Measurements from ENCODE around the gene FOXO1.
"Not testable (repeated sequence)": the region's sequence is repeated elsewhere in the genome, so short reads cannot be mapped to it uniquely, and the experiment has no call there.

Gene FOXO1

DNA sequence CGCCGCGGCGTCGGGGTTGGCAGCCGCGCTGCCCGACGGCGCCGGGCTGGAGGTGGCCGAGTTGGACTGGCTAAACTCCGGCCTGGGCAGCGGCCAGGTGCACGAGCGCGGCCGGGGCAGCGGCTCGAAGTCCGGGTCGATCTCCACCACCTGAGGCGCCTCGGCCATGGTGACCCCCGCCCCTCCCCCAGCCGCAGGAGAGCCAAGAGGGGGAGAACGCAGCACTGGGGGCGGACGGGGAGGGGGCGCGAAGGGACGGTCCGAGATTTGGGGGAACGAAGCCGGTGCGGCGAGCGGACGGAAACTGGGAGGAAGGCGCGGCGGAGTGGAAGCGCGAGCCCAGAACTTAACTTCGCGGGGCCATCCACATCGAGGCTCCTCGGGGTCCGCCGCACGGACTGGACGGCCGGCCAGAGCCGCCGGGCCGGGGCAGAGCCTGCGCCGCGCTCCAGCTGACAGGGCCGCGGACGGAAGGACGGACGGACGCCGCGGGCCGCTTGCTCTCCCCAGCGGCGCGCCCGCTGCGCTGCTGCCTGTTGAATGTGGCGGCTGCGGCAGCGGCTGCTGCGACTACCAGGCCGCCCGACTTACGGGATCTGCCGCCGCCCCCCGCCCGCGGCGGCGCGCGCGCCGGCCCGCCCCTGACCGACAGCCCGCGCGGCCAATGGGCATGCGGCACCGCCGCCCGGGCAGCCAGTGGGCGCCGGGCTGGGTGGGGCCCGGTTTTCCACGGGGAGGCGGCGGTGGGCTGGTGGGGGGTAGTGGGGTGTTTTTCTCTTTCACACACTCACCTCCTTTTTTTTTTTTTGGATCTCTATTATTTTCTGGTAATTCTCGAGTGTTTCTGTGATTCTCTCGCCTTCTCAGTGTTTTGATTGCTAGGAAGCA lies at the start of gene FOXO1:
Gene FOXO1 (minus strand): TSS at position 597 of the 888 bp plus-strand sequence. CDS start 429 bp downstream, at position 168.
- H4K20me1 ChIP-seq = peaks cover 0 to 50% (median 10%) of the 10 kb centered on the region in 11 experiments; a peak in 12 of 22 replicates
- H3K27me3 ChIP-seq = no peaks in the 10 kb centered on the region
- H3K4me1 ChIP-seq = peaks cover 32 to 56% (median 47%) of the 10 kb centered on the region in 10 experiments
- H3K4me2 ChIP-seq = peak within 1 kb of the TSS; percentile 84 to 98 (median 92)
- H3K27ac ChIP-seq = peak within 1 kb of the TSS; percentile 85 to 95 (median 93)
- no peak for TF ChIP-seq Cebpa-rat (IDR thresholded peaks at IDR 0.05)
- no peaks in the 10 kb centered on the region for H3K9me3 ChIP-seq (replicated peaks in 1 of 11)
- H3K4me3 ChIP-seq = peak within 1 kb of the TSS; percentile 77 to 98 (median 94)
- peaks cover 0 to 2% (median 0%) of the 10 kb centered on the region in 11 experiments; a peak in 2 of 22 replicates for H3K36me3 ChIP-seq
- peak within 1 kb of the TSS; percentile 86 to 98 (median 96) for H3K9ac ChIP-seq

- not testable (repeated sequence) for H4K20me1 ChIP-seq, H3K27me3 ChIP-seq, H3K4me3 ChIP-seq, H3K27ac ChIP-seq, H3K4me1 ChIP-seq, H3K4me2 ChIP-seq, H3K9ac ChIP-seq
- Histone ChIP-seq H3K9me3 (replicated peaks in 1 of 11) (peaks cover 17 to 39% (median 23%) of the 10 kb centered on the region in 11 experiments), H3K36me3 (peaks cover 31 to 70% (median 45%) of the 10 kb centered on the region in 11 experiments)
Measured at GRCh38 chr13:40714433-40714832, 48.0 kb upstream of the FOXO1 start.

- Histone ChIP-seq H4K20me1 (no peaks in the 10 kb centered on the region), H3K4me2 (no peak overlapping the region), H3K4me1 (no peaks in the 10 kb centered on the region), H3K4me3 (no peak overlapping the region), H3K9me3 (replicated peaks in 1 of 11) (peaks cover 0 to 35% (median 15%) of the 10 kb centered on the region in 11 experiments; a peak in 15 of 22 replicates), H3K27me3 (no peaks in the 10 kb centered on the region), H3K36me3 (no peaks in the 10 kb centered on the region), H3K27ac (no peak overlapping the region), H3K9ac (no peak overlapping the region)
- TF ChIP-seq Cebpa-rat (IDR thresholded peaks at IDR 0.05) = no peak
Measured at GRCh38 chr13:40706439-40706838, 40.0 kb upstream of the FOXO1 start.

DNA sequence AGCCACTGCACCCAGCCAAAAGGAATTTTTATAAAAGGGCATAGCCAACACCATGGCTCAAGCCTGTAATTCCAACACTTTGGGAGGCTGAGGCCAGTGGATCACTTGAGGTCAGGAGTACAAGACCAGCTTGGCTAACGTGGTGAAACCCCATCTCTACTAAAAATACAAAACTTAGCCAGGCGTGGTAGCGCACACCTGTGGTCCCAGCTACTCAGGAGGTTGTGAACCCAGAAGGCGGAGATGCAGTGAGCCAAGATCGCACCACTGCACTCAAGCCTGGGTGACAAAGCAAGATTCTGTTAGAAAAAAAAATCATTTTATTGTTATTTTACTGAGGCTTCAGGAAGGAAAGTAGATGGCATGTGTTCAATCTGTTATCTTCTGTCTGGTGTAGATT lies 31.3 kb upstream of the FOXO1 start:
- Histone ChIP-seq H4K20me1 (no peaks in the 10 kb centered on the region), H3K4me3 (no peak overlapping the region)

DNA sequence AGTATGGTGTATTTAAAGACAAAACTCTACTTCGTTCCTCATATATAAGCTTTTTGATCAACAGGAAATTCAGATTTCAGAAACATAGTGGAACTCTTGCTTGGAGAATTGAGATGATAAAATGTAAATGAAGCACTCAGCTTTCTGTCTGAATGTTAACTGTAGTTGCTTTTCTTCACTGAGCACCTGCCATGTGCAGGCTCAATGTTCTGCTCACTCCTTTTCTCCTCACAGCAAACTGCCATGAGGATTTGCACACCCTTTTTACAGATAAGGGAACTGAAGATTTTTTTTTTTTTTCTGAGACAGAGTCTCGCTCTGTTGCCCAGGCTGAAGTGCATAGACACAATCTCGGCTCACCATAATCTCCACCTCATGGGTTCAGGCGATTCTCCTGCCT lies 28.0 kb upstream of the FOXO1 start:
- no peak overlapping the region for H3K4me3 ChIP-seq
- H3K4me2 ChIP-seq = no peak overlapping the region
- peaks cover 0 to 10% (median 0%) of the 10 kb centered on the region in 11 experiments; a peak in 4 of 22 replicates for H3K9me3 ChIP-seq (replicated peaks in 1 of 11)
- 0 out of 20 replicates have a peak, but pooled peaks cover 0 to 3% (median 0%) of the 10 kb centered on the region in 10 experiments for H3K4me1 ChIP-seq
- TF ChIP-seq Cebpa-rat (IDR thresholded peaks at IDR 0.05) = no peak
- no peak overlapping the region for H3K27ac ChIP-seq
- H4K20me1 ChIP-seq = no peaks in the 10 kb centered on the region
- H3K27me3 ChIP-seq = no peaks in the 10 kb centered on the region
- H3K9ac ChIP-seq = no peak overlapping the region
- no peaks in the 10 kb centered on the region for H3K36me3 ChIP-seq

More for the DNA sequence above, 31.3 kb upstream of the FOXO1 start:
- no peak overlapping the region for H3K27ac ChIP-seq
- H3K4me1 ChIP-seq = 0 out of 20 replicates have a peak, but pooled peaks cover 0 to 3% (median 0%) of the 10 kb centered on the region in 10 experiments
- H3K36me3 ChIP-seq = no peaks in the 10 kb centered on the region
- no peak for TF ChIP-seq Cebpa-rat (IDR thresholded peaks at IDR 0.05)
- no peak overlapping the region for H3K9ac ChIP-seq
- H3K27me3 ChIP-seq = no peaks in the 10 kb centered on the region
- H3K4me2 ChIP-seq = 0 out of 22 replicates have a peak overlapping the region, but pooled peaks of 2 of the 11 experiments have one; percentile 6 to 19
- H3K9me3 ChIP-seq (replicated peaks in 1 of 11) = peaks cover 0 to 10% (median 0%) of the 10 kb centered on the region in 11 experiments; a peak in 4 of 22 replicates

GRCh38 chr13:40692946-40693345 lies 26.5 kb upstream of the FOXO1 start:
- no peak for TF ChIP-seq Cebpa-rat (IDR thresholded peaks at IDR 0.05)
- H3K36me3 ChIP-seq = no peaks in the 10 kb centered on the region
- no peak overlapping the region for H3K4me3 ChIP-seq
- no peak overlapping the region for H3K4me2 ChIP-seq
- H3K27ac ChIP-seq = no peak overlapping the region
- peaks cover 0 to 10% (median 0%) of the 10 kb centered on the region in 11 experiments; a peak in 4 of 22 replicates for H3K9me3 ChIP-seq (replicated peaks in 1 of 11)
- H4K20me1 ChIP-seq = no peaks in the 10 kb centered on the region
- H3K4me1 ChIP-seq = 0 out of 20 replicates have a peak, but pooled peaks cover 0 to 3% (median 0%) of the 10 kb centered on the region in 10 experiments
- no peaks in the 10 kb centered on the region for H3K27me3 ChIP-seq
- no peak overlapping the region for H3K9ac ChIP-seq

DNA sequence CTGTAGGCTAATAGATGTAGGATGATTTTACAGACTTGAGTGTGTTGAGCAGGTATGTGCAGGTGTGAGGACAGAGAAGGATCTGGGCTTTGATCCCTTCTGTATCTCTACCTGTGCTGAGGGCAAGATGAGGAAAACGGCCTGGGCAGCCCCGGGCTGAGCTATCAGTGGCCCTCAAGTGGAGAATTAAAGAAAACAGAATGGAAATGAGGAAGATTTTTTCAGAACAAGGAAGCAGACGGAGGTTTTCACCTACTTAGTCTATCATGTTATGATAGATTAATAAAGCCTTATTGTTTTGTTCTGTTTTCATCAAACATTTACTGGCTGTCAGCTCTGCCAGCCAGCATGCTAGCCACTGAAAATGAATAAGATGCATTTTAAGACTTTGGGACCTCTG lies 22.3 kb upstream of the FOXO1 start:
- H4K20me1 ChIP-seq = no peaks in the 10 kb centered on the region
- no peaks in the 10 kb centered on the region for H3K9me3 ChIP-seq (replicated peaks in 1 of 11)
- TF ChIP-seq Cebpa-rat (IDR thresholded peaks at IDR 0.05) = no peak
- no peaks in the 10 kb centered on the region for H3K27me3 ChIP-seq
- no peaks in the 10 kb centered on the region for H3K4me1 ChIP-seq
- no peak overlapping the region for H3K4me2 ChIP-seq
- H3K4me3 ChIP-seq = no peak overlapping the region
- H3K9ac ChIP-seq = no peak overlapping the region
- H3K27ac ChIP-seq = no peak overlapping the region
- no peaks in the 10 kb centered on the region for H3K36me3 ChIP-seq

DNA sequence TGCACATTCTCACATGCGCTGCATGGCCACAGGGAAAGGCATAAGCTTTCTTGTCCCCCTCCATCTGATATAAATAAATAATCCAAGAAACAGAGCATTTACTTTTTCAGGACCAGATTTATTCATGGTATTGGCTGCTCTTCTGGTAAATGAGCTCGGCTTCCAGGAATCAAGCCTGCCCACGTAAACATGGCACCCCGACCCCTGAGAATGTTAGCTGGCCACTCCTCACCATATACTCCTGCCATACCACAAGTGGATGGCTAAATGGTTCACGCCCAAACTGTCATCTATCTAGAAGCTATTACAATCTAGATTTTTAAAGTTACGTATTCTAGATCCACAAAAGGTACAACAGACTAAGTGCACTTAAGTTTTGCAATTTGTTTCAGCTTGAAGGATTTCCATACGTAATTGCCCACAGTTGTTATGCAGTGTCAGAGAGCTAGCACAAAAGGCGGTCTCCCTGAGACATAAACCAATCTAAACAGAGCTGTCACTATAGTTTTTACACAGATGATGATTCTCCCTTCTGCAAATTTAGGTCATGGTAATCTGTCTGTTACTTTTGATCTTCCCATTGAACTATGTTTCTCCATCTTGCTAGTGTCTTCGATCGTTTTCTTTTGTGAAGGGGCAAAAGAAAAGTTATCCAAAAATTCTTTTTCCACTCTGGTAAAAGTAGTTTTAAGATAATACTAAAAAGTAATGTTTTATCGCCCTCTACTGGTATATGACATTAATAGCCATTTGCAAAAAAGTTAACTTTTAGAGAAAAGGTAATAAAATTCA lies 16.2 kb upstream of the FOXO1 start:
- Histone ChIP-seq H3K27me3 (no peaks in the 10 kb centered on the region), H3K4me3 (no peak overlapping the region), H3K9ac (no peak overlapping the region), H3K9me3 (replicated peaks in 1 of 11) (no peaks in the 10 kb centered on the region), H3K27ac (no peak overlapping the region), H3K4me2 (no peak overlapping the region), H4K20me1 (no peaks in the 10 kb centered on the region), H3K4me1 (peaks cover 0 to 14% (median 4%) of the 10 kb centered on the region in 10 experiments; a peak in 5 of 20 replicates), H3K36me3 (no peaks in the 10 kb centered on the region)
- no peak for TF ChIP-seq Cebpa-rat (IDR thresholded peaks at IDR 0.05)
